Astrocyte (in vitro differentiated cells and primary cell): Measurements from ENCODE around the gene PIK3R6. TPM values are rescaled to one million over a fixed set of nuclear protein-coding genes. Genes with fewer than 3 reads are reported as not detected.

ENCODE experiments used
- DNase-seq: peaks from one replicate; pipeline ENCODE4 v3.0.0-alpha.2; 2010; ENCODE audit warnings: low read depth
- FAIRE-seq: peaks from 2 replicates; lab custom pipeline; 2011; peaks lifted over from hg19 to GRCh38; lab: Jason Lieb, UNC
- H2AFZ ChIP-seq: 2 replicates; pipeline ENCODE4 v1.6.0; 2012; ENCODE audit warnings: low read depth, low read length, inconsistent platforms
- H3K27ac ChIP-seq: 2 replicates; pipeline ENCODE4 v1.5.1; 2011; ENCODE audit warnings: low read depth, low read length, inconsistent platforms
- H3K27me3 ChIP-seq: 2 replicates; pipeline ENCODE4 v1.6.0; 2011; ENCODE audit warnings: low read length, inconsistent platforms; ENCODE audit not compliant: insufficient read depth
- H3K36me3 ChIP-seq: 2 replicates; pipeline ENCODE4 v1.5.1; 2011; ENCODE audit warnings: low read length, inconsistent platforms; ENCODE audit not compliant: insufficient read depth
- H3K4me1 ChIP-seq: 2 replicates; pipeline ENCODE4 v1.5.1; 2011; ENCODE audit warnings: low read length, inconsistent platforms; ENCODE audit not compliant: insufficient read depth
- H3K4me2 ChIP-seq: 2 replicates; pipeline ENCODE4 v1.6.0; 2012; ENCODE audit warnings: low read length, inconsistent platforms
- H3K4me3 ChIP-seq: 2 replicates; pipeline ENCODE4 v1.5.1; 2011; ENCODE audit warnings: low read depth, mild to moderate bottlenecking, low read length, inconsistent platforms; ENCODE audit not compliant: insufficient read depth
- H3K79me2 ChIP-seq: 2 replicates; pipeline ENCODE4 v1.6.0; 2012; ENCODE audit warnings: mild to moderate bottlenecking, low read length, inconsistent platforms; ENCODE audit not compliant: insufficient read depth
- H3K9ac ChIP-seq: 2 replicates; pipeline ENCODE4 v1.6.0; 2012; ENCODE audit warnings: mild to moderate bottlenecking, low read length, inconsistent platforms
- H3K9me3 ChIP-seq: 2 replicates; pipeline ENCODE4 v1.5.1; 2012; ENCODE audit warnings: low read depth, mild to moderate bottlenecking, low read length, inconsistent platforms; ENCODE audit not compliant: insufficient read depth
- H4K20me1 ChIP-seq: 2 replicates; pipeline ENCODE4 v1.6.0; 2012; ENCODE audit warnings: low read length, inconsistent platforms; ENCODE audit not compliant: insufficient read depth
- H3K27ac Mint-ChIP-seq: one replicate; pipeline ENCODE4 v1.8.0; 2021; ENCODE audit warnings: mild to moderate bottlenecking, mixed read lengths; ENCODE audit not compliant: unreplicated experiment
- H3K27me3 Mint-ChIP-seq: one replicate; pipeline ENCODE4 v1.8.0; 2021; ENCODE audit warnings: low read depth, mixed read lengths; ENCODE audit not compliant: unreplicated experiment
- H3K36me3 Mint-ChIP-seq: one replicate; pipeline ENCODE4 v1.8.0; 2021; ENCODE audit warnings: low read depth, mixed read lengths; ENCODE audit not compliant: unreplicated experiment
- H3K4me1 Mint-ChIP-seq: one replicate; pipeline ENCODE4 v1.8.0; 2021; ENCODE audit warnings: low read depth, mixed read lengths; ENCODE audit not compliant: unreplicated experiment
- H3K4me3 Mint-ChIP-seq: one replicate; pipeline ENCODE4 v1.8.0; 2021; ENCODE audit warnings: mild to moderate bottlenecking, moderate library complexity, mixed read lengths; ENCODE audit not compliant: unreplicated experiment
- H3K9me3 Mint-ChIP-seq: one replicate; pipeline ENCODE4 v1.8.0; 2021; ENCODE audit warnings: mild to moderate bottlenecking, mixed read lengths; ENCODE audit not compliant: unreplicated experiment
- EZH2 ChIP-seq: IDR thresholded peaks from 2 replicates; pipeline ENCODE4 v1.6.1; 2012; ENCODE audit warnings: mild to moderate bottlenecking, low read length, inconsistent platforms; ENCODE audit not compliant: insufficient read depth
- total RNA-seq: library from RNA; stranded (reverse); gene quantifications from 2 replicates; pipeline ENCODE4 v1.2.1, GENCODE V29; 2021
- TF ChIP-seq, protein P1 (sequence below): IDR thresholded peaks from 2 replicates; pipeline ENCODE4 v1.5.1; 2011; ENCODE audit warnings: low read depth, mild to moderate bottlenecking, inconsistent platforms, low read length, moderate library complexity; ENCODE audit not compliant: insufficient read depth

Gene PIK3R6
- total RNA-seq, 1 donor from 2014 or later = not detected

DNA sequence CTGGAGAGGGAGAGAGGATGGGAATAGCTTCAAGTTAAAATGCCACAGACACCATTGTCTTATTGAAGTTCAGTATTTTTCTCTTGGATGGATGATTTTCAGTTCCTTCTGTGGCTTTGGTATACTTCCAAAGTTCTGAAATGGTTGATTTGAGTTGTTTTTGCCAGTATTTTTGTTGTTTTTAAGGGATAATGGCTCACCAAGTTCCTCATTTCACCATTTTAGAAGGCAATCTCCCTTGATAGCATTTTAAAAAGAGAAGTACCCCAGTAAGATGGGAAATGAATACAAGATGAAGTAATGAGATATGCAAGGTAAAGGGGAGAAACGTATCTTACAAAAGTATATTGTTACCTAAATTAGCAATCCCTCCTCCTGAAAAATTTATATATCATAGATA is 90.6 kb downstream of the PIK3R6 start:
- Histone ChIP-seq H3K27ac (no peak overlapping the region), H4K20me1 (no peaks in the 10 kb centered on the region), H3K9ac (no peak overlapping the region), H3K79me2 (no peaks in the 10 kb centered on the region), H3K36me3 (no peaks in the 10 kb centered on the region), H3K4me2 (no peak overlapping the region), H2AFZ (no peak overlapping the region), H3K27me3 (peaks cover 5% of the 10 kb centered on the region), H3K4me1 (no peaks in the 10 kb centered on the region), H3K9me3 (no peaks in the 10 kb centered on the region), H3K4me3 (no peak overlapping the region)
- Mint-ChIP-seq H3K9me3 (peaks cover 1% of the 10 kb centered on the region), H3K27ac (no peak overlapping the region), H3K36me3 (no peaks in the 10 kb centered on the region), H3K4me1 (peaks cover 2% of the 10 kb centered on the region), H3K4me3 (no peak overlapping the region), H3K27me3 (peaks cover 4% of the 10 kb centered on the region)
- DNase-seq (no peak), FAIRE-seq (no peak)
- TF ChIP-seq EZH2 = no peak
- TF ChIP-seq, protein P1, sequence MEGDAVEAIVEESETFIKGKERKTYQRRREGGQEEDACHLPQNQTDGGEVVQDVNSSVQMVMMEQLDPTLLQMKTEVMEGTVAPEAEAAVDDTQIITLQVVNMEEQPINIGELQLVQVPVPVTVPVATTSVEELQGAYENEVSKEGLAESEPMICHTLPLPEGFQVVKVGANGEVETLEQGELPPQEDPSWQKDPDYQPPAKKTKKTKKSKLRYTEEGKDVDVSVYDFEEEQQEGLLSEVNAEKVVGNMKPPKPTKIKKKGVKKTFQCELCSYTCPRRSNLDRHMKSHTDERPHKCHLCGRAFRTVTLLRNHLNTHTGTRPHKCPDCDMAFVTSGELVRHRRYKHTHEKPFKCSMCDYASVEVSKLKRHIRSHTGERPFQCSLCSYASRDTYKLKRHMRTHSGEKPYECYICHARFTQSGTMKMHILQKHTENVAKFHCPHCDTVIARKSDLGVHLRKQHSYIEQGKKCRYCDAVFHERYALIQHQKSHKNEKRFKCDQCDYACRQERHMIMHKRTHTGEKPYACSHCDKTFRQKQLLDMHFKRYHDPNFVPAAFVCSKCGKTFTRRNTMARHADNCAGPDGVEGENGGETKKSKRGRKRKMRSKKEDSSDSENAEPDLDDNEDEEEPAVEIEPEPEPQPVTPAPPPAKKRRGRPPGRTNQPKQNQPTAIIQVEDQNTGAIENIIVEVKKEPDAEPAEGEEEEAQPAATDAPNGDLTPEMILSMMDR = no peak

DNA sequence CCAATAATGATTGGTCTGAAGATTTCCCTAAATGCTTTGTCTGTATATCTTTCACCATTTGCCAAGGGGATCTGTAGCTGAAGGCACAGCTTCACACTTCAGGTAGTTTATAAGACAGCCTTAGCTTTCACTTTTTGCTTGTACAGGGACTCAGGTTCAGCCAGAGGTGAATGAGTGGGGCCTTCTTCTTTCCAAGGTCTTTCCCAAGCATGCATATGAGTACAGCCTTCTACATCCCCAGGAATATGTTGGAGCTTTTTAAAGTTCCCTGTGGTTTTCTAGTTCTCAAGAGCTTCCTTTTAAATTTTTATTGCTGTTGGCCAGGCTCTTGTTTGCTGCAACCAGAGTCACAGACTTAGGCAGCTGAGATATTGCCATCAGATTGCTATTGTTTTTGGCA is 91.2 kb downstream of the PIK3R6 start:
- DNase-seq (no peak), FAIRE-seq (no peak)
- Histone ChIP-seq H3K27me3 (peaks cover 5% of the 10 kb centered on the region), H3K9ac (no peak overlapping the region), H4K20me1 (no peaks in the 10 kb centered on the region), H3K36me3 (no peaks in the 10 kb centered on the region), H3K27ac (no peak overlapping the region), H3K9me3 (no peaks in the 10 kb centered on the region), H3K4me1 (no peaks in the 10 kb centered on the region), H3K4me2 (no peak overlapping the region), H2AFZ (no peak overlapping the region), H3K79me2 (no peaks in the 10 kb centered on the region), H3K4me3 (no peak overlapping the region)
- Mint-ChIP-seq H3K27ac (no peak overlapping the region), H3K4me1 (no peaks in the 10 kb centered on the region), H3K36me3 (no peaks in the 10 kb centered on the region), H3K9me3 (peaks cover 1% of the 10 kb centered on the region), H3K4me3 (no peak overlapping the region), H3K27me3 (peaks cover 4% of the 10 kb centered on the region)
- TF ChIP-seq, protein P1 = no peak
- TF ChIP-seq EZH2 = no peak

DNA sequence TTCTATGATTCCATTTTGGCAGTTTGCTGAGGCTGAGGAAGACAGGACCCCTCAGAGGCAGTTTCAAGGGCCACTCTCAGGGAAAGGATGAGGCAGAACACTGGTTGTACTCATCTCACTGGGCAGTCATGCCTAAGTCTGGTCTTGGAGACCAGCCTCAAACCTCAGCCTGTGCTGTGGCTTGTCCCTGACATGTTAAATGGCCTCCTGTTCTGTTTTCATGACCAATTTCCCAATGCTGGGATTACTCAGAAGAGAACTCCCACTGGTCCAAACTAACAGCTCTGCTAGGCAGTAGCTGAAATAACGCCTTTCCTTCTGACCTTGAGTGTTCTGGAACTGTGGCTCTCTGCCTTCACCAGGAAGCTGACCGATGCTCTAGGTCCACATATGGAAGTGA is 100.7 kb downstream of the PIK3R6 start:
- no peak overlapping the region for H3K4me3 ChIP-seq
- no peak overlapping the region for H3K4me3 Mint-ChIP-seq
- no peaks in the 10 kb centered on the region for H3K36me3 ChIP-seq
- no peak overlapping the region for H2AFZ ChIP-seq
- H3K9ac ChIP-seq = no peak overlapping the region
- no peak for TF ChIP-seq EZH2
- TF ChIP-seq, protein P1 = no peak
- H3K27me3 Mint-ChIP-seq = no peaks in the 10 kb centered on the region
- no peaks in the 10 kb centered on the region for H3K27me3 ChIP-seq
- H3K79me2 ChIP-seq = no peaks in the 10 kb centered on the region
- FAIRE-seq (no peak), DNase-seq (peak; percentile 3)
- H3K27ac Mint-ChIP-seq = no peak overlapping the region
- H3K4me1 Mint-ChIP-seq = no peaks in the 10 kb centered on the region
- no peaks in the 10 kb centered on the region for H3K4me1 ChIP-seq
- peaks cover 13% of the 10 kb centered on the region for H3K9me3 Mint-ChIP-seq
- no peaks in the 10 kb centered on the region for H4K20me1 ChIP-seq
- H3K36me3 Mint-ChIP-seq = no peaks in the 10 kb centered on the region
- no peak overlapping the region for H3K27ac ChIP-seq
- H3K9me3 ChIP-seq = peaks cover 3% of the 10 kb centered on the region
- no peak overlapping the region for H3K4me2 ChIP-seq
